Stimulated activated effector memory CD8-positive, alpha-beta T cell treated with anti-CD3 and anti-CD28 coated beads, Interleukin-12 subunit alpha, Interleukin-12 subunit beta, amount 100 ng/mL, for 72 hours (primary cell): ENCODE results near the gene MYO3B.
"Not testable (repeated sequence)": the region's sequence is repeated elsewhere in the genome, so short reads cannot be mapped to it uniquely, and the experiment has no call there.

Experiments used
- ATAC-seq: fragments of 150-1000 bp; cut with Tn5 transposase; 2 replicates; pipeline ENCODE4 v1.10.0; 2021
- DNase-seq, 2 donors: peaks; one replicate each; pipeline ENCODE4 v3.0.0; 2021 to 2022; ENCODE audit warnings: low spot score in 2 of 2
- H3K27ac Mint-ChIP-seq: one replicate; pipeline ENCODE4 v1.8.0; 2022; ENCODE audit warnings: mild to moderate bottlenecking, mixed read lengths
- H3K36me3 Mint-ChIP-seq: one replicate; pipeline ENCODE4 v1.8.0; 2022; ENCODE audit warnings: mild to moderate bottlenecking, mixed read lengths
- H3K4me1 Mint-ChIP-seq: one replicate; pipeline ENCODE4 v1.8.0; 2022; ENCODE audit warnings: mixed read lengths
- H3K4me3 Mint-ChIP-seq: one replicate; pipeline ENCODE4 v1.8.0; 2022; ENCODE audit warnings: mild to moderate bottlenecking, mixed read lengths
- H3K9me3 Mint-ChIP-seq: one replicate; pipeline ENCODE4 v1.8.0; 2022; ENCODE audit warnings: mixed read lengths

MYO3B gene

DNA sequence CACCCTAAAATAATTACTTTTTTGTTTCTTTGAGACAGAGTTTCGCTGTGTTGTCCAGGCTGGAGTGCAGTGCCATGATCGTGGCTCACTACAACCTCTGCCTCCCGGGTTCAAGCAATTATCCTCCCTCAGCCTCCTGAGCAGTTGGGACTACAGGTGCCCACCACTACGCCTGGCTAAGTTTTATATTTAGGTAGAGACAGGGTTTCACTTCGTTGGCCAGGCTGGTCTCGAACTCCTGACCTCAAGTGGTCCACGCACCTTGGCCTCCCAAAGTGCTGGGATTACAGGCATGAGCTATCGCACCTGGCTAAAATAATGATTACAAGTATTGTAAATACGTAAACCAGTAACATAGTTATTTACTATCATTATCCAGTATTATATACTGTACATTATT is 279.8 kb downstream of the MYO3B start:
- no peaks in the 10 kb centered on the region for H3K36me3 Mint-ChIP-seq
- H3K4me1 Mint-ChIP-seq: no peaks in the 10 kb centered on the region
- no peak overlapping the region for H3K4me3 Mint-ChIP-seq
- ATAC-seq: no peak
- no peak overlapping the region for H3K27ac Mint-ChIP-seq
- H3K9me3 Mint-ChIP-seq: no peaks in the 10 kb centered on the region
- DNase-seq: no peak

GRCh38 chr2:170461889-170462288 is 283.9 kb downstream of the MYO3B start:
- no peaks in the 10 kb centered on the region for H3K36me3 Mint-ChIP-seq
- H3K4me1 Mint-ChIP-seq: no peaks in the 10 kb centered on the region
- H3K4me3 Mint-ChIP-seq: no peak overlapping the region

GRCh38 chr2:170462433-170463205 is 284.7 kb downstream of the MYO3B start:
- no peaks in the 10 kb centered on the region for H3K4me1 Mint-ChIP-seq
- no peak overlapping the region for H3K4me3 Mint-ChIP-seq
- ATAC-seq (no peak), DNase-seq (no peak)
- H3K9me3 Mint-ChIP-seq: no peaks in the 10 kb centered on the region
- H3K36me3 Mint-ChIP-seq: no peaks in the 10 kb centered on the region
- H3K27ac Mint-ChIP-seq: no peak overlapping the region

More at GRCh38 chr2:170461889-170462288, 283.9 kb downstream of the MYO3B start:
- no peak overlapping the region for H3K27ac Mint-ChIP-seq
- ATAC-seq (no peak), DNase-seq (no peak)
- no peaks in the 10 kb centered on the region for H3K9me3 Mint-ChIP-seq

DNA sequence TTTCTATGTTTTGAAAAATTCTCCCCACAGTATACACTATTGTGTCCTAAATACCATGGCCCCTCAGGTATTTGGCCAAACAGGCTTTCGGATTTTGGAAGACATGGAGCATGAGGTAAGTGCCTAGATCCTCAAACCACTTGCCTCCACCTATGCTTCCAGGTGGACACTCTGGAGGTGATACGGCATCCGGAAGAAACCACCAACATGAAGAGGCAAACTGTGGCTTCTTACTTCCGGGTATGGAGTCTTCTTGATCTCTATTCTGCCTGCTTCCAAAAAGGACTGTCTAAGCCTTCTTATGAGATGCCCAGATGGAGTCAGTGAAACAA is 285.2 kb downstream of the MYO3B start:
- DNase-seq: no peak
- H3K4me3 Mint-ChIP-seq: no peak overlapping the region
- no peak for ATAC-seq
- no peaks in the 10 kb centered on the region for H3K36me3 Mint-ChIP-seq
- no peaks in the 10 kb centered on the region for H3K4me1 Mint-ChIP-seq
- H3K27ac Mint-ChIP-seq: no peak overlapping the region
- H3K9me3 Mint-ChIP-seq: no peaks in the 10 kb centered on the region

DNA sequence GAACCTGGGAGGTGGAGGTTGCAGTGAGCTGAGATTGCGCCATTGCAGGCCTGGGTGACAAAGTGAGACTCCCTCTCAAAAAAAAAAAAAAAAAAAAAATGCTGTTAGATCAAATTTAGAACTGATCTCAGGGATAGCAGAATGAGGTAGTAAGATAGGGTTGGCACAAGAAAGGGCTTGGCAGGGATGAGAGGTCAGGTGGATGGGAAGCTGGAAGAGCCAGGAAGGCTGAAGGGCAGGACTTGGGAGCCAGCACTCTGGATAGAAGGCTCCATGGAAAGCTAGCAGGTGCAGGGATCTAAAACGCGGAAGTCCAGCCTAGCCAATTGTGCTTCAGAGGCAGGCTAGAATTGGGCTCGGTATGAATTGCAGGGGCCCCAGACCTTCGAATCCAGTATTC is 286.3 kb downstream of the MYO3B start:
- no peaks in the 10 kb centered on the region for H3K4me1 Mint-ChIP-seq
- no peak overlapping the region for H3K4me3 Mint-ChIP-seq
- no peaks in the 10 kb centered on the region for H3K9me3 Mint-ChIP-seq
- DNase-seq (no peak), ATAC-seq (no peak)
- no peak overlapping the region for H3K27ac Mint-ChIP-seq
- H3K36me3 Mint-ChIP-seq: no peaks in the 10 kb centered on the region

- ATAC-seq (no peak), DNase-seq (no peak)
Observed at GRCh38 chr2:170465241-170465640, 287.3 kb downstream of the MYO3B start.

GRCh38 chr2:170466632-170467031 is 288.7 kb downstream of the MYO3B start:
- ATAC-seq (no peak), DNase-seq (no peak)
- H3K4me1 Mint-ChIP-seq: no peaks in the 10 kb centered on the region
- no peak overlapping the region for H3K27ac Mint-ChIP-seq
- H3K9me3 Mint-ChIP-seq: no peaks in the 10 kb centered on the region
- H3K36me3 Mint-ChIP-seq: no peaks in the 10 kb centered on the region
- no peak overlapping the region for H3K4me3 Mint-ChIP-seq

More at GRCh38 chr2:170465241-170465640, 287.3 kb downstream of the MYO3B start:
- no peaks in the 10 kb centered on the region for H3K4me1 Mint-ChIP-seq
- no peaks in the 10 kb centered on the region for H3K9me3 Mint-ChIP-seq
- H3K36me3 Mint-ChIP-seq: no peaks in the 10 kb centered on the region
- no peak overlapping the region for H3K4me3 Mint-ChIP-seq
- H3K27ac Mint-ChIP-seq: no peak overlapping the region

GRCh38 chr2:170467568-170468422 is 289.8 kb downstream of the MYO3B start:
- Mint-ChIP-seq H3K36me3 (no peaks in the 10 kb centered on the region), H3K27ac (no peak overlapping the region), H3K9me3 (peaks cover 2% of the 10 kb centered on the region), H3K4me3 (no peak overlapping the region), H3K4me1 (no peaks in the 10 kb centered on the region)
- ATAC-seq: no peak
- DNase-seq: no peak

DNA sequence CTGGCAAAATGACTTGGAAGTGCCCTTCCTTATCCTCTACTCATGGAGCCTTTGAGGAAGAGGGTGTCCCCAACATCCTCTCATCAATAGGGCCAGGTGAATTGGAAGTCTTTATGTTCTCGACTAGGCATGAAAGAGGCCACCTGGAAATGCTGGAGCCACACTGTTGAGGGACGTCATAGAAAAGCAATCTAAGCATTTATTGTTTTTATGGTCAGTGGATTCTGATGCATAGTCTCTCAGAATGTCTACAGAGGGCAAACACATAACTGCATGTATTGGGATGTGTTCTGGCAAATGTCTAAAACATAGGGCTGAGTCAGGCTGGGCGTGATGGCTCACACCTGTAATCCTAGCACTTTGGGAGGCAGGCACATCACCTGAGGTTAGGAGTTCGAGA is 290.6 kb downstream of the MYO3B start:
- Mint-ChIP-seq H3K4me1 (no peaks in the 10 kb centered on the region), H3K36me3 (no peaks in the 10 kb centered on the region), H3K4me3 (no peak overlapping the region), H3K27ac (no peak overlapping the region), H3K9me3 (peaks cover 2% of the 10 kb centered on the region)
- no peak for ATAC-seq
- DNase-seq: no peak

DNA sequence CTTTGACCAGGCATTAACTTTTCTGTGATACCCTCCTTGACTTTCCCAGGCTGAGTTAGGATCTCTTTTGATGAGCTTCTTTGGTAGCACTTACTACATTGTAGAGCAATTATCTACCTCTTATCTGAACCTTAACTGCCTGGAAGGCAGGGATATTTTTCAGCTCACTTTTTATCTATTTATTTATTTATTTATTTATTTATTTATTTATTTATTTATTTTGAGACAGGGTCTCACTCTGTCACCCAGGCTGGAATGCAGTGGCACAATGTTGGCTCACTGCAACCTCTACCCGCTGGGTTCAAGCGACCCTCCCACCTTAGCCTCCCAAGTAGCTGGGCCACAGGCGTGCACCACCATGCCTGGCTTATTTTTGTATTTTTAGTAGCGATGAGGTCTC is 294.6 kb downstream of the MYO3B start:
- not testable (repeated sequence) for H3K36me3 Mint-ChIP-seq, H3K4me3 Mint-ChIP-seq, DNase-seq, H3K9me3 Mint-ChIP-seq, H3K4me1 Mint-ChIP-seq, H3K27ac Mint-ChIP-seq, ATAC-seq

DNA sequence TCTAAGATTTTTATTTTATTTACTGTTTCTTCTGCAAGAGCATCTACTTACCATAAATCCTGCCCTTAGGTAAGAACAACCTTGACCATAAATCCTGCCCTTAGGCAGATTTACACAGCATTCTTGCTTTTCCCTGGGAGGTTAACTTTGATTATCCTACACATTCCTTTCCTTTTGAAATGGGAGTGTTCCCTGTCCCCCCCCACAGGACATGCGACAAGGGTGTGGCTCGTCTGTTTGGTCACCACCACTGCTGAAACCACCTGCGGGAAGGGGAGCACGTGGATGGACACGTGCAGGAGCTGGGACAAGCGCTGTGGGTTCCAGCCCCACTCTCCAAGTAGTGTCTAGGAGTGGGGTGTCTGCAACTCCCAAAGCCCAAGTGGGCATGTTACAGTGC is 297.9 kb downstream of the MYO3B start:
- no peak for DNase-seq
- Mint-ChIP-seq H3K4me1 (no peaks in the 10 kb centered on the region), H3K9me3 (peaks cover 2% of the 10 kb centered on the region), H3K27ac (no peak overlapping the region), H3K36me3 (no peaks in the 10 kb centered on the region), H3K4me3 (no peak overlapping the region)
- no peak for ATAC-seq

DNA sequence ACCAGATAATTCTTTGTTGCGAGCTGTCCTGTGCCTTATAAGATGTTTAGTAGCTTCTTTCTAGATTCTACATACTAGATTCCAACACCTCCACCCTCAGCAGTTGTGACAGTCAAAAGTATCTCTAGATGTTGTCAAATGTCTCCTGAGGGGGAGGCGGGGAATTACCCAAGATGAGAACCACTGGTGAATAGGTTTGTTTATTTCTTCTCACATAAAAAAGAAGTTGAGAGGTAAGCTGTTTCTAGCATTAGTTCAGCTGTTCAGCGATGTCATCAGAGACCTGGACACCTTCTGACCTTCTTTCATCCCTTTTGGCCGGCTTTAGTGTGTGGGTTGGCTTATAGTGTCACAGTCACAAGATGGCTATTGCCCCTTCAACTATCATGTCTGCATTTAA is 299.7 kb downstream of the MYO3B start:
- no peaks in the 10 kb centered on the region for H3K4me1 Mint-ChIP-seq
- no peak for DNase-seq
- no peak overlapping the region for H3K4me3 Mint-ChIP-seq
- ATAC-seq: peak; percentile 46
- no peaks in the 10 kb centered on the region for H3K36me3 Mint-ChIP-seq
- H3K9me3 Mint-ChIP-seq: no peaks in the 10 kb centered on the region
- no peak overlapping the region for H3K27ac Mint-ChIP-seq

- Mint-ChIP-seq H3K36me3 (no peaks in the 10 kb centered on the region), H3K4me3 (no peak overlapping the region), H3K9me3 (no peaks in the 10 kb centered on the region), H3K27ac (no peak overlapping the region), H3K4me1 (no peaks in the 10 kb centered on the region)
- peak; percentile 48 for ATAC-seq
- peak in 1 of 2 donors; percentile 50 for DNase-seq
Observed at GRCh38 chr2:170481201-170481600, 303.3 kb downstream of the MYO3B start.

GRCh38 chr2:170484552-170484951 is 306.6 kb downstream of the MYO3B start:
- DNase-seq (no peak), ATAC-seq (no peak)
- Mint-ChIP-seq H3K4me1 (no peaks in the 10 kb centered on the region), H3K27ac (no peak overlapping the region), H3K36me3 (no peaks in the 10 kb centered on the region), H3K9me3 (no peaks in the 10 kb centered on the region), H3K4me3 (no peak overlapping the region)

GRCh38 chr2:170485254-170486026 is 307.5 kb downstream of the MYO3B start:
- Mint-ChIP-seq H3K4me3 (no peak overlapping the region), H3K27ac (no peak overlapping the region), H3K36me3 (no peaks in the 10 kb centered on the region), H3K4me1 (no peaks in the 10 kb centered on the region), H3K9me3 (no peaks in the 10 kb centered on the region)
- ATAC-seq: no peak
- DNase-seq: no peak
